ENCODE measurements around the gene GPN2.
"Not testable (repeated sequence)": the region's sequence is repeated elsewhere in the genome, so short reads cannot be mapped to it uniquely, and the experiment has no call there.

The GPN2 gene

DNA sequence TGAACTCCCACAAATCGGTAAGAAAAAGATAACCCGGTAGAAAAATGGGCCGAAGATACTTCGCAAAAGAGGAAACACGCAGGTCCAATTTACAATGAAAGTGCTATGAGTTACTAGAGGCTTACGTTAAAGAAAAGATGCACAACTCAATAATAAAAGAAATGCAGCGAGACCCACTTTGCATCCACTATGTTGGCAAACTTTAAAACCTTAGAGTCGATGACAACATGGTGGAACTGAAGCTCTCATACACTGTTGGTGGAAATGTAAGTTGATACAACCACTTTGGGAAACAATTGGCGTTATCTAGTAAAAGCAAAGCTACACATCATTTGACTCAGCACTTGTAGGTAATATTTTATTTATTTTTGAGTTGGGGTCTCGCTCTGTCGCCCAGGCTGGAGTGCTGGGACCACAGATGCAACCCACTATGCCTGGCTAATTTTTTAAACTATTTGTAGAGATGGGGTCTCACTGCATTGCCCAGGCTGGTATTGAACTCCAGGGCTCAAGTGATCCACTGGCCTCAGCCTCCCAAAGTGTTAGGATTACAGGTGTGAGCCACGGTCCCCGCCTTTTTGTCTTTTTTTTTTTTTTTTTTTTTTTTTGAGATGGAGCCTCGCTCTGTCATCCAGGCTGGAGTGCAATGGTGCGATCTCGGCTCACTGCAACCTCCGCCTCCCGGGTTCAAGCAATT lies 10.9 kb upstream of the GPN2 start:
- DNase-seq (ENCODE audit: low read depth) = no peak

DNA sequence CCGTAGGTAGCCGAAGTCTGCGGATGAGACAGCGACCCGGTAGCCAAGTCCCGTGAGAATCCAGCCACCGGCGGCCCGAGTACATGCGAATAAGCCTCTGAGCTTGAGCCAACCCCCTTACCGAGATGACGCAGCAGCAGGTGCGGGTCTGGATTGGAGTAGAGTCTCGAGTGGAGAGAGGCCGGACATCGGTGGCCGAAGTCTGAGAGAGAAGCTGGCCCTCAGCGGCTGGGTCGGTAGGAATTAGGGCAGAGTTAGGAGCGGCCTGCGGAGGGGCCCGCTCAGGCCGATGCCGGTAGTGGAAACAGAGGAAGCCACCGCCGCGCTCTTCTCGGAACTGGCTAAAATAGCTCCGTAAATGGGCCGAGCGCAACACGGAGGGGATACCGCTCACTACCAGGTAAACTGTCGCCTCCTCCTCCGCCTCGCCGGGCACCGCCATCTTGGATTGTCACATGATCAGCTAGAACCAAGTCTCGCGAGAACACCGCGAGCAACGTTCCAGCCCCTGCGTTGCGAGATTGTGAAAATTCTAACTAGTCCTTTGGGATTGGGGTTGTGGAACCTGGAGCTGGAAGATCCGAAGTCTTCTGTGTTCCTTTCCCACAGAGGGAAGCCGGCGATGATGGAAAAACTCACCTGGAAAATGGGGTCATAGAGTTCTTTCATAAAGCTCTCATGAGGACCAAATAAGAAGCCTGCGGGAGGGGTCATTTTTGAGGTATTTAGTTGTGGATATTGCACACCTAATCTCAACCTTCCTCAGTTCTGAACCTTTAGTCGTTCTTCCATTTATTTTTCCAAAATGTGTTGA lies 10.1 kb upstream of the GPN2 start, which contains the start of gene GPATCH3:
Gene GPATCH3 (minus strand): TSS at position 467 of the 814 bp plus-strand sequence. CDS start 25 bp downstream, at position 442.
- DNase-seq (ENCODE audit: low read depth) = peak; percentile 76

DNA sequence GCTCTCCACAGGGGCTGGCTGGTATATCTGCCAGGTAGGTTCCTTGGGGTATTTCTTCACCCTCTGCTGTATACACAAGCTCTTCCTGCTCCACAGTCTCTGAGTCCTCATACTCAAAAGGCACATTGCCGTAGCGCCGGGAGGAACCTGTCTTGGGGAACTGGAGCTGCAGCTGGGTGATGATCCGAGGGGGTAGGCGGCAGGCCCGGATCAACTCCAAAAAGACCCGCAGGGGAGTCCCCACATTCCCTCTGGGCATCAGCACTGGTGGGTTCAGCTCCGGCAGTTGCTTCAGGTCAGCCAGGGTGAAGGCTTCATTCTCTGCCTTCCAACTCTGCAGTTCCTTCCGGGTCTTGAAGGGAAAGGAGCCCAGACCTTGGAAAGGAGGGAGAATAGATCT lies 7.3 kb upstream of the GPN2 start:
- DNase-seq (ENCODE audit: low read depth) = no peak

DNA sequence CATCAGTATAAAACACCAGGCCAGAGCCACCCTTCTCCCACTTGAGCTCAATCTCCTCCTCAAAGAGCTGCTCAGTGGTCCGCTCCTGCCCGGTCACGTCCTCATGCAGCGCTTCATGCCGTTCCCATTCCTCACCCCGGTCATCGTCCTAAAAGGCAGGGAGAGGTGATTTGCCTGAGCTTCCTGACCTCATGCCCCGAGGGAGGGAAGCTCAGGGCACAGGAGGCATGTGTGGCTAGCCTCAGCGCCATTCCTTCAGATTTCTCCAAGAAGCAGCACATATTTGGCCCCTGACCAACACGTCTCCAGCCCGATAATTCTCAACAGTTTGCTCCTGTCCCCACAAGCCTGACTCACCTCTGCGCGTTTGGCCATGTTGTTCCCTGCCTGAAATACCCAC lies 4.2 kb upstream of the GPN2 start:
- DNase-seq (ENCODE audit: low read depth) = no peak

DNA sequence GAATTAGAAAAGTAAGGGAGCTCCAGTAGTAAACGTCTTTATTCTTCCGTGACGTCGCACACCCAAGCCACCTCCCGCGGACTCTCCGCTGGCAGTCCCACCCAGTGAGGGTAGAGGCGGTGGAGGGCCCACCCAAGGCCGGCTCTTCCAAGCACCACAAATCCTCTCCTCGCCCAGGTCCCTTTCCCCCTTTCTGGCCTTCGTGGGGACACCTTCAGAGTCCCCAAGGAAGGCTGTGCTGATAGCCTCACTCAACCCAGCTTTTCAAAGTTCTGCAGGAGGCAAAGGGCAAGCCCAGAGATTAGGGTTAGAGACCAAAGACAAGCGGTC lies 349 bp upstream of the GPN2 start:
- DNase-seq (ENCODE audit: low read depth) = no peak

DNA sequence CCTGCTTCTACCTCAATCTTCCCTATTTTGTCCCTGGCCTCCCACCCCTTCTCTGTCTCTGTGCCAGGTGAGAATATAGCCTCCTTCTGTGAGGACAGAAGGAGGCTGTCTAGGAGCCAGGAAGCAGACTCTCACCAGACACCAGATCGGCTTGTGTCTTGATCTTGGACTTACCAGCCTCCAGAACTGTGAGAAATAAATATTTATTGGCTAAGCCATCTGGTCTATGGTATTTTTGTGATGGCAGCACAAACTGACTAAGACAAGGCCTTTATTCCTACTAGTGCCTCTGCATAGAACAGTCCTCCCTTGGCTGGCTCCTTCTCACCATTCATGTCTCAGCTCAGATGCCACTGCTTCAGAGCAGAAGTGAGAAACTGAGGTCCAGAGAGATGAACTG lies 1.9 kb downstream of the GPN2 start:
- no peak for DNase-seq (ENCODE audit: low read depth)

DNA sequence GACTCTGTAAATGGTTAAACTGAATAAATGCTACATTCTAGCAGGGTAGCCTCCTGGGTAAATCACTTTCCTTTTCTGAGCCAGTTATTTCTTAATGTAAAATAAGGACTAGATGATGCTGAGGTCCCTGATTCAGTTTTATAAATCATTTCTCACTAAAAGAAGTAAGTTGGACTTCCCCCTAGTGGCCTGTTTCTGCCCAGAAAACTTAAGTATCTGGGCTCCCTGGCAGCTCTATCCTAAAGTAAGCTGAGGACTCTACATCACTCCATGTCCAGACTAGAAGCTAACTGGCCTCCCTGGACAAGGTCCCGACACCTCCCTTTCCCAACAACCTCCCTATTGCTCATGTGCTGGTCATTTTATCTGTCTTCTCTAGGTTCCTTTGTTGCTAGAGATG lies 3.0 kb downstream of the GPN2 start:
- no peak for DNase-seq (ENCODE audit: low read depth)

DNA sequence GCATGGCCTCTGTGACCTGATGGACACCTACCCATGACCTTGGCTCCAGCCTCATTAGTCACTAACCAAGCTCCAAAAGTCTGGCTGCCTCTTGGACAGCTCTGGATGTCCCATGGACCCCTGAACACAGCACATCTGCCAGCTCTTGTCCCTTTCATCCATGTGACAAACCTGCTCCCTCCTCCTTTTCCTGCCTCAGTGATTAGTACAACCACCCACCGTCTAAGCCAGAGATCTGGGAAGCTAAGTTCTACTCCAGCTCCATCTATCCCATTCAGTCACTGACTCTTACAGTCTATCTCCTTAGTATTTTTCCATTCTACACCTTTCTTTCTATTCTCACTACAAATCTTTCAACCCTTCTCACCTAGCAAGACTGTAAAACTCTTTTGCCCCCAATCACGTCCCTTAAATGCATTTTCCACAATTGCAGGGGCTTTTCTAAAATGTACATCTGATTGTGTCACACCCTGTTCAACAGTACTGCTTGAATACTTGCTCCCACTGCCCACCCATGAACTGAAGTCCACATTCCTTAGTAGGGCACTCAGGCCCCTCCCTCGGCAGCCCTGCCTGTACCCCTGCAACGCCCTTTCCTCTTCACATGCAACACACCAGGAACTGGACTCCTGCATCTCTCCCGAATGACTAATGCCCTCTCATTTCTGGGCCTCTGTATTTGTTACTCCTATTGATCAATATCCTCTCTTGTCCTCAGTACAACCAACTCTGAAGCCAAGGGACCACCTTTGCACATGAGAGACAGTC lies 7.2 kb downstream of the GPN2 start:
- DNase-seq (ENCODE audit: low read depth) = no peak

DNA sequence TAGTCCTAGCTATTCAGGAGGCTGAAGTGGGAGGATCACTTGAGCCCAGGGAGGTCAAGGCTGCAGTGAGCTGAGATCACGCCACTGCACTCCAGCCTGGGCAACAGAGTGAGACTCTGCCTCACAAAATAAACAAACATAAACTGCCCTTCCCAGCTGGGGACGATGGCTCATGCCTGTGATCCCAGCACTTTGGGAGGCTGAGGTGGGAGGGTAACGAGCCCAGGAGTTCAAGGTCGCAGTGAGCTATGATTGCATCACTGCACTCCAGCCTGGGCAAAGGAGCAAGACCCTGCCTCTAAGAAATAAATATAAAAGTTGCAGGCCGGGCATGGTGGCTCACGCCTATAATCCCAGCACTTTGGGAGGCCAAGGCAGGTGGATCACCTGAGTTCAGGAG lies 8.5 kb downstream of the GPN2 start:
- not testable (repeated sequence) for DNase-seq (ENCODE audit: low read depth)

DNA sequence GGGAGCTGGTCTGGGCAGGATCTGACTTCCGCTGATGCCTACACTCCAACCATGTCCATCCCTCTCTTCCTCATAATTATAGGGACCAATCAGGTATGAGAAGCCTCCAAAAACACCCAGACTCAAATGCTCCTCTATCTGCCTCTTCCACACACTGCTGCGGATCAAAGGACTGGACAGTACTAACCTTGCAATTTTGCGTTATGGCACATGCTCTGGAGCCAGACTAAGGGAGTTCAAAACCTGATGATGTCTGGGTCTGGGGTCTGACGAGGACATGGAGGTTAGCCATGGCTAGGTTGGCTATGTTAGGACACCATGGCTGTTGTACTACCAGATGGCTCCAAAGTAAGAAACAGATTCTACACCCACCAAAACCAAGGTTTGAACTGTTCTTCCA lies 10.3 kb downstream of the GPN2 start:
- DNase-seq (ENCODE audit: low read depth) = no peak

DNA sequence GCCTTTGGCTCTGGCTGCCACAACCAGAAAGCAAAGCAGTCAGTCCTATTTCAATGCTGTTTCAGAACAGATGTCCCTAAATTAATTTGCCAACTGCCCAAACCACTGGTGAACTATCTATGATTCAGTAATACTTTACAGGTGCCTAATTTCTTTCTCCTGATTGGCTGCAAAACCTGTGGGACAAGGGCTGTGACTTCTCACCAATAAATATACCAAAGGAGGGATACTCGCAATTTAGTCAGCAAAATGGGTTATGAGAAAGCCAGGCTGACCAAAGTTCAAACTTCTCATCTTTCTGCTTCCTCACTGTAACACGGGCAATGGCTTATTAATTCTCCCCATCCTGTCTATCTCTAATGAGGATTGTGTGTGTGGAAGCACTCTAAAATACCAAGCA lies 12.8 kb downstream of the GPN2 start:
- DNase-seq (ENCODE audit: low read depth) = no peak

DNA sequence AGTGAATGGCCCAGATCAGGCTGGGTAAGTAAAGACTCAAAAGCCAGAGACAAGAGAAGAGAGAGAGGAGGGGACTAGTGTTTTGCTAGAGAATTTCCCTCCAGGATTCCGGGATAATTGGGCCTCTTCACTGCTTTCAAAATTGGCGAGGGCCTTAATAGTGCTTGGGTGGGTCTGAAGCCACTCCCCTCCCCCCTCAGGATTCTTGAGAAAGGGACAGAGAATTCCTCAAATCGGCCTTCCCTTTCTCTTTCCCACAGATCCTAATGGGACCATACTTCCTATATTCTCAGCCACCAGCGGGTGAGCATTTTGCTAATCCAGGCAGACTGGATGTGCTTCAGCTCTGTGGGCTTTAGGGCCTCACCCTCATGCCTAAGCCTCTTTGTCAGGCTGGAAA lies 15.2 kb downstream of the GPN2 start:
- DNase-seq (ENCODE audit: low read depth) = no peak

DNA sequence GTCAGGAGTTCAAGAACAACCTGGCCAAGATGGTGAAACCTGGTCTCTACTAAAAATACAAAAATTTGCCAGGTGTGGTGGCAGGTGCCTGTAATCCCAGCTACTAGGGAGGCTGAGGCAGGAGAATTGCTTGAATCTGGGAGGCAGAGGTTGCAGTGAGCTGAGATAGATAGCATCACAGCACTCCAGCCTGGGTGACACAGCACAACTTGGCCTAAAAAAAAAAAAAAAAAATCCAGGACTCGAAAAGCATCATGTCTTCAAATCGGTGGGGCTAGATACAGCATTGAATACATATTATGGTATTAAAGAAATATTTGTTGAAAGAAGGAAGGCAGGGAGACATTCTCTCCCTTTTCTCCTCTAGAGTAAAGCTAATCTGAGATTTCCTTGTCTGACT lies 17.0 kb downstream of the GPN2 start:
- DNase-seq (ENCODE audit: low read depth) = not testable (repeated sequence)

DNA sequence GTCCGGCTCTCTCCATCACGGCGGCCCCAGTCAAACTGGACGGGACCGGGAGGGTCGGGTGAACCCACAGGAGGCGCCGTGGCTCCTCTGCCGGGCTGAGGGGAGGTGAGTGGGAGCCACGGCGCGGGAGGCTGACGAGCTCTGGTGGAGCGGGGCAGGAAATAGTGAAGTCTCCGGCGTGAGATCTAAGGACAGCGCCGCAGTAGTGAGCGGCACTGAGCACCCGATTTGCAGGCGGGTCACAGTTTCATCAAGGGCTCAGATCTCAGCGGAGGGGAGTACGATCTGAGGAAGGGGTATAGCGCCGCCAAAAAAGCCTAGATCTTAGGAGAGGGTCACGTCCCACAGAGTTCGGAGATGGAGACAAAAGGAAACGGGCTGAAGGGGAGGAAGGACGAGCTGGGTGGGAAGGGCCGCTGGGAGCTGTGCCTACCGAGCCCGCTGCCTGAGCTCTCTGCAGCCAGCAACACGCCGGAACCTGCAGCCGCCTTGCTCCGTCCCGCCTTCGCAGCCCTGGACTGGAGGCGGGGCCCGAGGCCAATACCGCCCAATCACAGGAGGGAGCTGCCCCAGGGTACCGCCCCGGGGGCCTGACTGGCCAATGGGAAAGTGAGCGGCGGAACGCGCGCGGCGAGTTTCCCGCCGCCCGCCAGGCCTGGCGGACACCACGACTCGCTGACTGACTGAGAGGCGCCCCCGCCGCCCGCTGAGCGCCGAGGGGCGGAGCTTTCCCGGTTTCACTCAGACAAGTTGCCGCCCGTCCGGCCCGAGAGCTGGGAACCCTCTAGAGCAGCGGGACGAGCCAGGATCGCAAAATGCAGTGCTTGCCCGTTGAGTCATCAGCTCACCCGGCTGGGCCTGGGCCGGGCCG lies 25.2 kb downstream of the GPN2 start:
- DNase-seq (ENCODE audit: low read depth) = peak; percentile 91

DNA sequence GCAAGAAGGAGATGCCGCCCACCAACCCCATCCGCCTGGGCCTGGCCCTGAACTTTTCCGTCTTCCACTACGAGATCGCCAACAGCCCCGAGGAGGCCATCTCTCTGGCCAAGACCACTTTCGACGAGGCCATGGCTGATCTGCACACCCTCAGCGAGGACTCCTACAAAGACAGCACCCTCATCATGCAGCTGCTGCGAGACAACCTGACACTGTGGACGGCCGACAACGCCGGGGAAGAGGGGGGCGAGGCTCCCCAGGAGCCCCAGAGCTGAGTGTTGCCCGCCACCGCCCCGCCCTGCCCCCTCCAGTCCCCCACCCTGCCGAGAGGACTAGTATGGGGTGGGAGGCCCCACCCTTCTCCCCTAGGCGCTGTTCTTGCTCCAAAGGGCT lies 26.4 kb downstream of the GPN2 start:
- no peak for DNase-seq (ENCODE audit: low read depth)

DNA sequence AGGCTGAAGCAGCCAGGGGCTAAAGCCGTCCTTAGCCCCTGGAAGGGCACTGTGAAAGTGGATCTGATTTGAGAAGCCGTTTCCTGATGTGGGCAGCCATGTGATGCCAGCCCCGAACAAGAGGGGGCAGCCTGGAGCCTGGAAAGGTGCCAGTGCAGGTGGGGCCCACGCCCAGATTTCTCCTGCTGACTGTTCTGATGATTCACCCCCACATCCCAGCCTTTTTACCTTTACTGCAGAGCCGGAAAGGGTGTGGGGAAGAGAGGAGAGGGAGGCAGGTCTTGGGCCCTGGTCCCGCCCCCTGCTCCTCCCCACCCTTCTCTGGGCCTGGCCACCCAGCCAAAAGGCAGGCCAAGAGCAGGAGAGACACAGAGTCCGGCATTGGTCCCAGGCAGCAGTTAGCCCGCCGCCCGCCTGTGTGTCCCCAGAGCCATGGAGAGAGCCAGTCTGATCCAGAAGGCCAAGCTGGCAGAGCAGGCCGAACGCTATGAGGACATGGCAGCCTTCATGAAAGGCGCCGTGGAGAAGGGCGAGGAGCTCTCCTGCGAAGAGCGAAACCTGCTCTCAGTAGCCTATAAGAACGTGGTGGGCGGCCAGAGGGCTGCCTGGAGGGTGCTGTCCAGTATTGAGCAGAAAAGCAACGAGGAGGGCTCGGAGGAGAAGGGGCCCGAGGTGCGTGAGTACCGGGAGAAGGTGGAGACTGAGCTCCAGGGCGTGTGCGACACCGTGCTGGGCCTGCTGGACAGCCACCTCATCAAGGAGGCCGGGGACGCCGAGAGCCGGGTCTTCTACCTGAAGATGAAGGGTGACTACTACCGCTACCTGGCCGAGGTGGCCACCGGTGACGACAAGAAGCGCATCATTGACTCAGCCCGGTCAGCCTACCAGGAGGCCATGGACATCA lies 27.1 kb downstream of the GPN2 start, which contains the start of gene SFN:
Gene SFN (plus strand): TSS at position 369 of the 904 bp plus-strand sequence. CDS start 64 bp downstream, at position 433.
- DNase-seq (ENCODE audit: low read depth) = no peak

DNA sequence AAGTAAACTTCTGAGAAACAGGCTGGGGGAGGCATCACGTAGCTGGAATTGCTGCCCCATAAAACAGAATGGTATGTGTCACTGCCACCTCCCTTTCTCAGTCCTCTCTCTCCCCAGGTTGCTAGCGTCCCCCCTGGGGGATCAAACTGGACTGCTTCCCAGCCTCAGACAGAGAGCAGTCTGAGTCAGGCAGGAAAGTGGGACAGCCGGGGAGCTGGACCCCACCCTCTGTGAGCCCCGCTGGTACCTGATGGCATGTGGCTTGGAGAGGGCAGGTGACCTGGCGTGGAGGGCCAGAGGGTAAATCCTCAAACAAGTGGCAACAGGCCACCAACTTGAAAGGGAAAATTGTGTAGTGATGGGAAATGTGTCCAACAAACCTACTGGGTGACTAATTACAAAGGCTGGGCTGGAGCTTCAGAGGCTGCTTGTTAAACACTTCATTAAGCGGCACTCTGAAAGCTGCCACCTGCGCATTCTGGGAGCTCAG lies 28.1 kb downstream of the GPN2 start:
- DNase-seq (ENCODE audit: low read depth) = no peak

DNA sequence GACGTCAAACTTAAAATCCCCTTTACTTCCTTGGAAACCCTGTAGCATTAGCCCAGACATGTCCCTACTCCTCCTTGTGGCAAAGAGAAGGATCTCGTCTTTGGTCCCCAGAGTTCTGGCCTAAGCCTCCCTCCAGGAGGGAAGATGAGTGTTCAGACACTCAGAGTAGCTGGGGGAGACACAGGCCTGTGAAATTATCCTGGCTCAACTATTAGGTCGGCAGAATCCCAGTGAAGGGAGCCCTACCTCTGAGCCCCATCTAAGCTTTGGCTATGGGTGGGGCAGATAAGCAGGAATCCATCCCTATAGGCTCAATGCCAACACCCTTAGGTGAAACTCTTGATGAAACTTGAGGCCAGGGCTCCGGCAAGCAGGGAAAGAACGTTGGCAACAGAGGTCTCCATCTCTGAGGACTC lies 28.8 kb downstream of the GPN2 start:
- DNase-seq (ENCODE audit: low read depth) = no peak

DNA sequence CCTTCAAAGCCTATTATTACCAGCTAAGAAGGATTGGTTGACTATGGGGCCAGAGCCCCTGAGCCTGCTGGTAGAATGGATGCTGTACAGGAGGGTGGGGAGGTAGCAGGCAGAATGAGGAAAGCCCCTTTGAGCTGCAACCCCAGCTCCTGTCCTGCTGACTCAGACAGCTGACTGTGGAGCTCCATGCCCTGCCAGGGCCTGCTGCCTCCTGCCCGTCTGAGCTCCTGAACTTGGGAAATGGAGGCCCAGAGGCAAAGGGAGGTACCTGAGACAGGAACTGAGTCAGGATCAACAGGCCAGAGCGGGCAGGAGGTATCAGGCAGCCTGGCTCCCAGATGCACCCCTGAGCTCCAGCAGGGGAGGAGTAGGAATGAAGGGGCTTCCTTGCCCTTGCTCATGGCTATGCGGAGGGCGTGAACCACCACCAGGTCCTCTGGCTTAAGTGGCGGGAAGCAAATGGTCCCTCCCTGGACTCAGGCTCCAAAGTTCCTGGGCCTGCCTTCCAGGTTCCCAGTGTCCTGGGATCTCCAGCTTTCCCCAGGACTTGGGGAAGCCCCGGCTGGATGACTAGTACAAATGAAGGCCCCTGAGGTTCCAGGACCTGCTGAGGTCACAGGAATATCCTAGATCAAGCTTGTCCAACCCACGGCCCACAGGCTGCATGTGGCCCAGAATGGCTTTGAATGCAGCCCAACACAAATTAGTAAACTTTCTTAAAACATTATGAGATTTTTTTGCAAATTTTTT lies 31.0 kb downstream of the GPN2 start:
- no peak for DNase-seq (ENCODE audit: low read depth)

DNA sequence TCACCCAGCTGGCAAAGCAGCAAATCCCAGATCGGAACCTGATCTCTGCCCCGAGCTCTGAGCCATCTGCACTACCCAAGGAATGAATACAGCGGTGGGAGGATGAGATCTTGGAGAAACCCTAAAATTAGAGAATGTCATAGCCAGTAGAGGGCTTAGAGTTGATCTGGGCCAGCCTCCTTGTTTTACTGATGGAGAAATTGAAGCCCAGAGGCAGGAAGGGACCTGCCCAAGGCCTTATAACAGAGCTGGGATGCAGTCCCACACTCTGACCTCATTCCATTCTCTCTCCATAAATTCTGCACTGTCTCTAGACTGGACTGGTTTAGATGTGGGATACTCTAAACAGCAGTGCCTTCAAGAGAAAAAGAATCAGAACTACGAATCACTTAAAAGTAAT lies 31.9 kb downstream of the GPN2 start:
- DNase-seq (ENCODE audit: low read depth) = no peak
